DND-41 (cell line): Measurements from ENCODE around the gene PLEKHO2.
A peak's percentile ranks its signal among the peaks of the same experiment; 100 is the strongest.
"Not testable (repeated sequence)": the region's sequence is repeated elsewhere in the genome, so short reads cannot be mapped to it uniquely, and the experiment has no call there.

ENCODE experiments used
- ATAC-seq: fragments of 200-7000 bp; cut with Tn5 transposase; 3 replicates; pipeline ENCODE4 v1.9.1; 2021; ENCODE audit warnings: low read depth; ENCODE audit not compliant: insufficient read depth
- DNase-seq: peaks from one replicate; pipeline ENCODE4 v3.0.0-alpha.2; 2020
- H2AFZ ChIP-seq: 2 replicates; pipeline ENCODE4 v1.6.0; 2012; ENCODE audit warnings: low read depth, low read length
- H3K27ac ChIP-seq: 2 replicates; pipeline ENCODE4 v1.5.1; 2012; ENCODE audit warnings: low read length, inconsistent platforms
- H3K27me3 ChIP-seq: fragments of 200-600 bp; sonication (generic); 2 replicates; pipeline ENCODE4 v1.6.0; 2012; ENCODE audit warnings: low read length, mild to moderate bottlenecking, inconsistent platforms; ENCODE audit not compliant: insufficient read depth, poor library complexity
- H3K36me3 ChIP-seq: 2 replicates; pipeline ENCODE4 v1.5.1; 2012; ENCODE audit warnings: low read length, inconsistent platforms; ENCODE audit not compliant: insufficient read depth
- H3K4me1 ChIP-seq: 2 replicates; pipeline ENCODE4 v1.5.1; 2012; ENCODE audit warnings: mild to moderate bottlenecking, low read length; ENCODE audit not compliant: insufficient read depth
- H3K4me2 ChIP-seq: 2 replicates; pipeline ENCODE4 v1.6.0; 2012; ENCODE audit warnings: mild to moderate bottlenecking, moderate library complexity, low read length, inconsistent platforms; ENCODE audit not compliant: insufficient read depth
- H3K4me3 ChIP-seq, 2 experiments: fragments of 200-600 bp in 1 of 2; shearing (Covaris generic) in 1 of 2; 2 replicates each; pipeline ENCODE4 v1.5.1; 2012 to 2016; ENCODE audit warnings: inconsistent platforms in 2 of 2, low read length in 2 of 2, mild to moderate bottlenecking in 2 of 2, low read depth in 1 of 2, moderate library complexity in 1 of 2
- H3K79me2 ChIP-seq: 2 replicates; pipeline ENCODE4 v1.6.0; 2012; ENCODE audit warnings: low read length, inconsistent platforms; ENCODE audit not compliant: insufficient read depth
- H3K9ac ChIP-seq: 2 replicates; pipeline ENCODE4 v1.6.0; 2012; ENCODE audit warnings: low read depth, mild to moderate bottlenecking, inconsistent platforms, low read length, moderate library complexity
- H3K9me3 ChIP-seq: 2 replicates; pipeline ENCODE4 v1.5.1; 2012; ENCODE audit warnings: low read length, moderate library complexity, mild to moderate bottlenecking, inconsistent platforms; ENCODE audit not compliant: insufficient read depth, severe bottlenecking
- H4K20me1 ChIP-seq: 2 replicates; pipeline ENCODE4 v1.6.0; 2012; ENCODE audit warnings: low read length; ENCODE audit not compliant: insufficient read depth
- CTCF ChIP-seq: IDR thresholded peaks from 2 replicates; pipeline ENCODE4 v1.5.1; 2012; ENCODE audit warnings: borderline replicate concordance, low read length, moderate library complexity, mild to moderate bottlenecking; ENCODE audit not compliant: poor library complexity, severe bottlenecking; ENCODE audit errors: extremely low read depth
- EZH2 ChIP-seq: IDR thresholded peaks from 3 replicates; pipeline ENCODE4 v1.6.1; 2012; ENCODE audit warnings: borderline replicate concordance, low read depth, mild to moderate bottlenecking, moderate library complexity, low read length, inconsistent platforms; ENCODE audit not compliant: severe bottlenecking

Gene PLEKHO2

GRCh38 chr15:64841344-64842095, at the start of gene PLEKHO2:
Gene PLEKHO2 (plus strand): TSS chr15:64841915. CDS start chr15:64842017, 102 bp downstream.
- Histone ChIP-seq H3K27ac (peak within 1 kb of the TSS; percentile 88), H3K27me3 (no peaks in the 10 kb centered on the region), H3K4me3 (peak within 1 kb of the TSS; percentile 58 to 77; a peak in 3 of 4 replicates), H4K20me1 (no peaks in the 10 kb centered on the region), H3K36me3 (no peaks in the 10 kb centered on the region), H3K4me1 (peaks cover 63% of the 10 kb centered on the region), H3K4me2 (peak within 1 kb of the TSS; percentile 86), H3K9ac (peak within 1 kb of the TSS; percentile 93), H3K79me2 (peaks cover 13% of the 10 kb centered on the region), H2AFZ (peak within 1 kb of the TSS; percentile 93), H3K9me3 (no peaks in the 10 kb centered on the region)
- DNase-seq (peak; percentile 98), ATAC-seq (peak; percentile 91)
- TF ChIP-seq EZH2 (no peak), CTCF (peak; percentile 52)

GRCh38 chr15:64792282-64792681, 49.4 kb upstream of the PLEKHO2 start:
- H3K4me3 ChIP-seq, result no peak overlapping the region
- H3K79me2 ChIP-seq, result no peaks in the 10 kb centered on the region
- no peak for ATAC-seq
- DNase-seq, result no peak
- H4K20me1 ChIP-seq, result no peaks in the 10 kb centered on the region
- no peak for TF ChIP-seq CTCF
- TF ChIP-seq EZH2, result no peak
- no peak overlapping the region for H3K9ac ChIP-seq
- no peaks in the 10 kb centered on the region for H3K4me1 ChIP-seq
- H3K27me3 ChIP-seq, result no peaks in the 10 kb centered on the region
- H3K9me3 ChIP-seq, result no peaks in the 10 kb centered on the region
- H3K36me3 ChIP-seq, result no peaks in the 10 kb centered on the region
- no peak overlapping the region for H2AFZ ChIP-seq
- H3K4me2 ChIP-seq, result no peak overlapping the region
- H3K27ac ChIP-seq, result no peak overlapping the region

- not testable (repeated sequence) for H4K20me1 ChIP-seq, H3K9me3 ChIP-seq, H3K27ac ChIP-seq, H2AFZ ChIP-seq, H3K79me2 ChIP-seq, H3K4me2 ChIP-seq, ATAC-seq, H3K36me3 ChIP-seq, H3K4me3 ChIP-seq, H3K4me1 ChIP-seq, DNase-seq, H3K9ac ChIP-seq, H3K27me3 ChIP-seq
These were observed 46.4 kb upstream of the PLEKHO2 start for GRCh38 chr15:64795299-64795698.

GRCh38 chr15:64795921-64796320, 45.8 kb upstream of the PLEKHO2 start:
- not testable (repeated sequence) for ATAC-seq, DNase-seq, H4K20me1 ChIP-seq, H3K79me2 ChIP-seq, H3K27me3 ChIP-seq, H3K9me3 ChIP-seq, H3K36me3 ChIP-seq, H3K9ac ChIP-seq, H2AFZ ChIP-seq, H3K4me2 ChIP-seq, H3K27ac ChIP-seq, H3K4me3 ChIP-seq, H3K4me1 ChIP-seq

- ATAC-seq, H3K4me3 ChIP-seq, H2AFZ ChIP-seq, H4K20me1 ChIP-seq, H3K4me2 ChIP-seq, H3K27me3 ChIP-seq, DNase-seq, H3K27ac ChIP-seq, H3K79me2 ChIP-seq, H3K9me3 ChIP-seq, H3K9ac ChIP-seq, H3K36me3 ChIP-seq, H3K4me1 ChIP-seq: not testable (repeated sequence)
These were observed 42.8 kb upstream of the PLEKHO2 start for GRCh38 chr15:64798905-64799304.
